GM12878 (cell line): ENCODE results near the gene NLRC3. TPM values are rescaled to one million over a fixed set of nuclear protein-coding genes. Genes with fewer than 3 reads are reported as not detected.

ENCODE experiments used
- BMI1 ChIP-seq: fragments of 450-650 bp; IDR thresholded peaks from 2 replicates; pipeline ENCODE4 v1.6.1; 2016; ENCODE audit warnings: mild to moderate bottlenecking, moderate library complexity, borderline replicate concordance
- BRCA1 ChIP-seq: IDR thresholded peaks from 2 replicates; pipeline ENCODE4 v1.6.1; 2011; ENCODE audit warnings: low read depth, low read length, improper control_type of control experiment
- IKZF1 ChIP-seq: fragments of 450-650 bp; conservative IDR thresholded peaks from 2 replicates; pipeline ENCODE4 v1.6.1; 2017; ENCODE audit warnings: antibody characterized with exemption, mild to moderate bottlenecking
- PAX5 ChIP-seq: IDR thresholded peaks from 2 replicates; pipeline ENCODE4 v1.6.1; 2011; ENCODE audit warnings: low read depth, low read length, borderline replicate concordance
- SKIL ChIP-seq: fragments of 450-650 bp; IDR thresholded peaks from 2 replicates; pipeline ENCODE4 v1.6.1; 2017; ENCODE audit warnings: mild to moderate bottlenecking, low read depth, inconsistent platforms; ENCODE audit not compliant: poor library complexity, severe bottlenecking
- SUZ12 ChIP-seq: fragments of 200-600 bp; sonication (generic); IDR thresholded peaks from one replicate; pipeline ENCODE4 v1.6.1; 2018; ENCODE audit warnings: antibody characterized with exemption, mild to moderate bottlenecking; ENCODE audit not compliant: unreplicated experiment
- TCF12 ChIP-seq: IDR thresholded peaks from 2 replicates; pipeline ENCODE4 v1.6.1; 2011; ENCODE audit warnings: low read depth, mild to moderate bottlenecking, low read length
- TCF3 ChIP-seq: IDR thresholded peaks from 2 replicates; pipeline ENCODE4 v1.6.1; 2012; ENCODE audit warnings: low read depth, mild to moderate bottlenecking, low read length, borderline replicate concordance; ENCODE audit not compliant: insufficient read depth
- ZNF274 ChIP-seq: IDR thresholded peaks from one replicate; pipeline ENCODE4 v1.8.0; 2011; ENCODE audit not compliant: insufficient read length, insufficient read depth
- ZSCAN29 ChIP-seq: fragments of 450-650 bp; IDR thresholded peaks from 2 replicates; pipeline ENCODE4 v1.6.1; 2017; ENCODE audit warnings: mild to moderate bottlenecking, moderate library complexity
- polyA plus RNA-seq, 11 experiments: library from polyadenylated mRNA; depleted of rRNA in 4 of 11; unstranded in 6 of 11; stranded (reverse) in 5 of 11; fragments of >200 nt; fragmentation: Nextera tagmentation in 4 of 11; fragmentation: Illumina TruSeq in 1 of 11; extraction: Ambion mirVana in 4 of 11; extraction: Trizol in 1 of 11; gene quantifications; 1 replicate in 1 of 11; 2 replicates in 10 of 11; pipeline versions ENCODE4 v1.2.1 to v1.2.3, GENCODE V29; 2011 to 2016; ENCODE audit warnings: inconsistent platforms in 2 of 11, missing spikeins in 2 of 11, low read depth in 1 of 11
- total RNA-seq, 4 experiments: library from RNA; depleted of rRNA in 3 of 4; stranded (reverse); fragments of >200 nt in 3 of 4; fragmentation: Illumina TruSeq in 1 of 4; extraction: Trizol in 1 of 4; gene quantifications; 2 replicates each; pipeline versions ENCODE4 v1.2.1 to v1.2.3, GENCODE V29; 2013 to 2021
- TF ChIP-seq, protein P1 (sequence below): IDR thresholded peaks from 2 replicates; pipeline ENCODE4 v1.6.1; 2011; ENCODE audit warnings: borderline replicate concordance, low read depth, mild to moderate bottlenecking, moderate library complexity, mixed read lengths, low read length; ENCODE audit not compliant: insufficient read depth; ENCODE audit errors: extremely low read length
- TF ChIP-seq, protein P2 (sequence below): IDR thresholded peaks from 2 replicates; pipeline ENCODE4 v1.6.1; 2011; ENCODE audit warnings: borderline replicate concordance, low read depth, mild to moderate bottlenecking, moderate library complexity, low read length; ENCODE audit not compliant: insufficient read depth, poor library complexity, severe bottlenecking
- TF ChIP-seq, protein P3 (sequence below): IDR thresholded peaks from 2 replicates; pipeline ENCODE4 v1.6.1; 2012; ENCODE audit warnings: improper control_type of control experiment, low read depth, low read length; ENCODE audit not compliant: insufficient replicate concordance
- TF ChIP-seq, protein P4 (sequence below): IDR thresholded peaks from 2 replicates; pipeline ENCODE4 v1.6.1; 2011; ENCODE audit warnings: low read depth, low read length, improper control_type of control experiment, borderline replicate concordance
- TF ChIP-seq, protein P5 (sequence below): fragments of 450-650 bp; IDR thresholded peaks from 2 replicates; pipeline ENCODE4 v1.6.1; 2018; ENCODE audit warnings: mild to moderate bottlenecking, low read depth, moderate library complexity; ENCODE audit not compliant: partially characterized antibody

Gene NLRC3
- total and polyA plus RNA-seq, 10 of the 15 experiments (the other 5 are each of a cell fraction or from before 2014, with no cell fraction given): 2.2 to 17.8 (median 7.6) TPM

GRCh38 chr16:3608069-3608468, 30.9 kb upstream of the NLRC3 start (continued):
- TF ChIP-seq, protein P1, sequence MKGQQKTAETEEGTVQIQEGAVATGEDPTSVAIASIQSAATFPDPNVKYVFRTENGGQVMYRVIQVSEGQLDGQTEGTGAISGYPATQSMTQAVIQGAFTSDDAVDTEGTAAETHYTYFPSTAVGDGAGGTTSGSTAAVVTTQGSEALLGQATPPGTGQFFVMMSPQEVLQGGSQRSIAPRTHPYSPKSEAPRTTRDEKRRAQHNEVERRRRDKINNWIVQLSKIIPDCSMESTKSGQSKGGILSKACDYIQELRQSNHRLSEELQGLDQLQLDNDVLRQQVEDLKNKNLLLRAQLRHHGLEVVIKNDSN: no peak
- no peak for TF ChIP-seq PAX5
- TF ChIP-seq, protein P2, sequence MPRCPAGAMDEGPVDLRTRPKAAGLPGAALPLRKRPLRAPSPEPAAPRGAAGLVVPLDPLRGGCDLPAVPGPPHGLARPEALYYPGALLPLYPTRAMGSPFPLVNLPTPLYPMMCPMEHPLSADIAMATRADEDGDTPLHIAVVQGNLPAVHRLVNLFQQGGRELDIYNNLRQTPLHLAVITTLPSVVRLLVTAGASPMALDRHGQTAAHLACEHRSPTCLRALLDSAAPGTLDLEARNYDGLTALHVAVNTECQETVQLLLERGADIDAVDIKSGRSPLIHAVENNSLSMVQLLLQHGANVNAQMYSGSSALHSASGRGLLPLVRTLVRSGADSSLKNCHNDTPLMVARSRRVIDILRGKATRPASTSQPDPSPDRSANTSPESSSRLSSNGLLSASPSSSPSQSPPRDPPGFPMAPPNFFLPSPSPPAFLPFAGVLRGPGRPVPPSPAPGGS: no peak
- TF ChIP-seq BMI1: no peak
- TF ChIP-seq ZNF274: no peak
- no peak for TF ChIP-seq ZSCAN29
- no peak for TF ChIP-seq TCF12
- TF ChIP-seq, protein P3, sequence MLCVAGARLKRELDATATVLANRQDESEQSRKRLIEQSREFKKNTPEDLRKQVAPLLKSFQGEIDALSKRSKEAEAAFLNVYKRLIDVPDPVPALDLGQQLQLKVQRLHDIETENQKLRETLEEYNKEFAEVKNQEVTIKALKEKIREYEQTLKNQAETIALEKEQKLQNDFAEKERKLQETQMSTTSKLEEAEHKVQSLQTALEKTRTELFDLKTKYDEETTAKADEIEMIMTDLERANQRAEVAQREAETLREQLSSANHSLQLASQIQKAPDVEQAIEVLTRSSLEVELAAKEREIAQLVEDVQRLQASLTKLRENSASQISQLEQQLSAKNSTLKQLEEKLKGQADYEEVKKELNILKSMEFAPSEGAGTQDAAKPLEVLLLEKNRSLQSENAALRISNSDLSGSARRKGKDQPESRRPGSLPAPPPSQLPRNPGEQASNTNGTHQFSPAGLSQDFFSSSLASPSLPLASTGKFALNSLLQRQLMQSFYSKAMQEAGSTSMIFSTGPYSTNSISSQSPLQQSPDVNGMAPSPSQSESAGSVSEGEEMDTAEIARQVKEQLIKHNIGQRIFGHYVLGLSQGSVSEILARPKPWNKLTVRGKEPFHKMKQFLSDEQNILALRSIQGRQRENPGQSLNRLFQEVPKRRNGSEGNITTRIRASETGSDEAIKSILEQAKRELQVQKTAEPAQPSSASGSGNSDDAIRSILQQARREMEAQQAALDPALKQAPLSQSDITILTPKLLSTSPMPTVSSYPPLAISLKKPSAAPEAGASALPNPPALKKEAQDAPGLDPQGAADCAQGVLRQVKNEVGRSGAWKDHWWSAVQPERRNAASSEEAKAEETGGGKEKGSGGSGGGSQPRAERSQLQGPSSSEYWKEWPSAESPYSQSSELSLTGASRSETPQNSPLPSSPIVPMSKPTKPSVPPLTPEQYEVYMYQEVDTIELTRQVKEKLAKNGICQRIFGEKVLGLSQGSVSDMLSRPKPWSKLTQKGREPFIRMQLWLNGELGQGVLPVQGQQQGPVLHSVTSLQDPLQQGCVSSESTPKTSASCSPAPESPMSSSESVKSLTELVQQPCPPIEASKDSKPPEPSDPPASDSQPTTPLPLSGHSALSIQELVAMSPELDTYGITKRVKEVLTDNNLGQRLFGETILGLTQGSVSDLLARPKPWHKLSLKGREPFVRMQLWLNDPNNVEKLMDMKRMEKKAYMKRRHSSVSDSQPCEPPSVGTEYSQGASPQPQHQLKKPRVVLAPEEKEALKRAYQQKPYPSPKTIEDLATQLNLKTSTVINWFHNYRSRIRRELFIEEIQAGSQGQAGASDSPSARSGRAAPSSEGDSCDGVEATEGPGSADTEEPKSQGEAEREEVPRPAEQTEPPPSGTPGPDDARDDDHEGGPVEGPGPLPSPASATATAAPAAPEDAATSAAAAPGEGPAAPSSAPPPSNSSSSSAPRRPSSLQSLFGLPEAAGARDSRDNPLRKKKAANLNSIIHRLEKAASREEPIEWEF: no peak
- TF ChIP-seq, protein P4, sequence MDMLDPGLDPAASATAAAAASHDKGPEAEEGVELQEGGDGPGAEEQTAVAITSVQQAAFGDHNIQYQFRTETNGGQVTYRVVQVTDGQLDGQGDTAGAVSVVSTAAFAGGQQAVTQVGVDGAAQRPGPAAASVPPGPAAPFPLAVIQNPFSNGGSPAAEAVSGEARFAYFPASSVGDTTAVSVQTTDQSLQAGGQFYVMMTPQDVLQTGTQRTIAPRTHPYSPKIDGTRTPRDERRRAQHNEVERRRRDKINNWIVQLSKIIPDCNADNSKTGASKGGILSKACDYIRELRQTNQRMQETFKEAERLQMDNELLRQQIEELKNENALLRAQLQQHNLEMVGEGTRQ: no peak
- TF ChIP-seq SUZ12: no peak
- no peak for TF ChIP-seq IKZF1
- no peak for TF ChIP-seq TCF3
- TF ChIP-seq SKIL: peak; percentile 58
- no peak for TF ChIP-seq BRCA1
- TF ChIP-seq, protein P5, sequence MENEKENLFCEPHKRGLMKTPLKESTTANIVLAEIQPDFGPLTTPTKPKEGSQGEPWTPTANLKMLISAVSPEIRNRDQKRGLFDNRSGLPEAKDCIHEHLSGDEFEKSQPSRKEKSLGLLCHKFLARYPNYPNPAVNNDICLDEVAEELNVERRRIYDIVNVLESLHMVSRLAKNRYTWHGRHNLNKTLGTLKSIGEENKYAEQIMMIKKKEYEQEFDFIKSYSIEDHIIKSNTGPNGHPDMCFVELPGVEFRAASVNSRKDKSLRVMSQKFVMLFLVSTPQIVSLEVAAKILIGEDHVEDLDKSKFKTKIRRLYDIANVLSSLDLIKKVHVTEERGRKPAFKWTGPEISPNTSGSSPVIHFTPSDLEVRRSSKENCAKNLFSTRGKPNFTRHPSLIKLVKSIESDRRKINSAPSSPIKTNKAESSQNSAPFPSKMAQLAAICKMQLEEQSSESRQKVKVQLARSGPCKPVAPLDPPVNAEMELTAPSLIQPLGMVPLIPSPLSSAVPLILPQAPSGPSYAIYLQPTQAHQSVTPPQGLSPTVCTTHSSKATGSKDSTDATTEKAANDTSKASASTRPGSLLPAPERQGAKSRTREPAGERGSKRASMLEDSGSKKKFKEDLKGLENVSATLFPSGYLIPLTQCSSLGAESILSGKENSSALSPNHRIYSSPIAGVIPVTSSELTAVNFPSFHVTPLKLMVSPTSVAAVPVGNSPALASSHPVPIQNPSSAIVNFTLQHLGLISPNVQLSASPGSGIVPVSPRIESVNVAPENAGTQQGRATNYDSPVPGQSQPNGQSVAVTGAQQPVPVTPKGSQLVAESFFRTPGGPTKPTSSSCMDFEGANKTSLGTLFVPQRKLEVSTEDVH: no peak
